GM23248 (cell line): Measurements from ENCODE around the gene UST.

ENCODE experiments used
- EZH2 ChIP-seq: fragments of 200-600 bp; sonication (generic); IDR thresholded peaks from 2 replicates; pipeline ENCODE4 v1.6.1; 2018; ENCODE audit warnings: antibody characterized with exemption, mild to moderate bottlenecking; ENCODE audit not compliant: insufficient read depth, poor library complexity, severe bottlenecking
- EZH2phosphoT487 ChIP-seq: fragments of 200-600 bp; sonication (generic); IDR thresholded peaks from 2 replicates; pipeline ENCODE4 v1.6.1; 2018; ENCODE audit warnings: antibody characterized with exemption, moderate library complexity, mild to moderate bottlenecking, low read depth; ENCODE audit not compliant: insufficient read depth

DNA sequence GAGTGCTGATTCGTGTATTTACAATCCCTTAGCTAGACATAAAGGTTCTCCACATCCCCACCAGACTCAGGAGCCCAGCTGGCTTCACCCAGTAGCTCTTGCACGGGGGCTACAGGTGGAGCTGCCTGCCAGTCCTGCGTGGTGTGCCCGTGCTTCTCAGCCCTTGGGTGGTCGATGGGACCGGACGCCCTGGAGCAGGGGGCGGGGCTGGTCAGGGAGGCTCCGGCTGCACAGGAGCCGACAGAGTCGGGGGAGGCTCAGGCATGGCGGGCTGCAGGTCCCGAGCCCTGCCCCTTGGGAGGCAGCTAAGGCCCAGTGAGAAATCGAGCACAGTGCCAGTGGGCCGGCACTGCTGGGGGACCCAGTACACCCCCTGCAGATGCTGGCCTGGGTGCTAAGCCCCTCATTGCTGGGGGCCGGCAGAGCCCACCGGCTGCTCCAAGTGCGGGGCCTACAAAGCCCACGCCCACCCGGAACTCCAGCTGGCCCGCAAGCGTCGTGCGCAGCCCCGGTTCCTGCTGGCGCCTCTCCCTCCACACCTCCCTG is 48.9 kb upstream of the UST start:
- no peak for TF ChIP-seq EZH2
- TF ChIP-seq EZH2phosphoT487: no peak
